ENCODE data around the gene IKBKE. TPM values are rescaled to one million over a fixed set of nuclear protein-coding genes. Genes with fewer than 3 reads are reported as not detected.
A peak's percentile ranks its signal among the peaks of the same experiment; 100 is the strongest.

Gene IKBKE
- total RNA-seq, 1 donor from 2014 or later: 11.7 TPM

- DNase-seq (ENCODE audit: low spot score): no peak
Measured at GRCh38 chr1:206496131-206496793, 26.0 kb downstream of the IKBKE start.

- DNase-seq (ENCODE audit: low spot score): no peak
Measured at GRCh38 chr1:206497363-206497762, 27.1 kb downstream of the IKBKE start.

DNA sequence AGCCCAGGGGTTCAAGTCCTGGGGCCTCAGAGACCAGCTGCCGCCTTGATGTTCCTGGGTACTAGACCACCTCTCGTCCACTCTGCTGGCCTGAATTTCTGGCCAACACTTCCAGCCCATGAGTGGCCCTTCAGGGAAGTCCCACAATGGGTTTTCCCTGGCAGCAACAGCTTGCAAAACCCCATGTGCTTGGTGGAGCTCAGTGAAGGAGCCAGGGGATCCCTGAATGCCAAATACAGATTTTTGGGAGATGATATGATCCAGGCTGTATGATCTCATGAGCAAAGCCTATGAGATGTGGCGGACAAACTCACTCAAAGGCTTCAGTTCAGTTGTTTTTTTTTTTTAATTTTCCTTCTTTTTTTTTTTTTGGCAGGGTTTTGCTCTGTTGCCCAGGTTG lies 27.5 kb downstream of the IKBKE start:
- DNase-seq (ENCODE audit: low spot score): no peak

- no peak for DNase-seq (ENCODE audit: low spot score)
Measured at GRCh38 chr1:206498685-206499084, 28.4 kb downstream of the IKBKE start.

- DNase-seq (ENCODE audit: low spot score): no peak
Measured at GRCh38 chr1:206500046-206500445, 29.8 kb downstream of the IKBKE start.

DNA sequence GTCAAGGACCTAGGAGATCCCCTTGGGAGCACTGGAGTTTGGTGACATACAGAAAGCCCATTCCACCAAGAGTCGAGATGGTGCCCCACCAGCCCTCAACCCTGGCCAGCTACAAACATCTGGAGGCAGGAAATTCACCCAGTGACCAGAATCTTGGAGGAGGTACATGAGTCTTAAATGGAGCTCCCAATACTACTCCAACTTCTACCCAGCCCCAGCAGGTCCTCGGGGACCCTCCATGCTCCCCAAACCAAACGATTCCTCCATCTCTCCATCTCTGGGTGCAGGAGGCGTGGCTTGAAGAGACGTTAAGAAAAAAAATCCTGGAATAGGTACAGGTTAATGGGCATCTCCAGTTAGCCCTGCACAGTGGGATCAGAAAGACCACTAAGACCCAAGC lies 31.6 kb downstream of the IKBKE start:
- no peak for DNase-seq (ENCODE audit: low spot score)

- no peak for DNase-seq (ENCODE audit: low spot score)
Measured at GRCh38 chr1:206502403-206502802, 32.1 kb downstream of the IKBKE start.

DNA sequence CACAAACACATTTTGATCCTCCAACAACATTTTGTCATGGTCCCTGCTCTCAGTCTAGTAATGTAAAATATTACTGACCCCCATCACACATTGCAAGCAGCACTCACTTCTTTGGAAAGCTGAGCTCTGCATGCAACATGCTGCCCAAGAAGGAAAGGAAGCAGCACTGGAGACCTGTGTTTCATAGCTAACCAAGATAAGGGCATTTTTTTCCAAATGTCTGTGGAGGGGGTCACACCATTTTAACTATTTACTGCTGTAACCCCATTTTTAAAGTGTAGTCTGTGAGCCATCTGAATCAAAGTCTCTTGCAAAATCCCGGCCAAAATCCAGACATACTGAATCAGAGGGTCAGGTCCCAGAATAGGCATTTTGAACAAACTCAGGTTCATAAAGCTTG lies 32.5 kb downstream of the IKBKE start:
- DNase-seq (ENCODE audit: low spot score): no peak

- no peak for DNase-seq (ENCODE audit: low spot score)
Measured at GRCh38 chr1:206503591-206504362, 33.5 kb downstream of the IKBKE start.

DNA sequence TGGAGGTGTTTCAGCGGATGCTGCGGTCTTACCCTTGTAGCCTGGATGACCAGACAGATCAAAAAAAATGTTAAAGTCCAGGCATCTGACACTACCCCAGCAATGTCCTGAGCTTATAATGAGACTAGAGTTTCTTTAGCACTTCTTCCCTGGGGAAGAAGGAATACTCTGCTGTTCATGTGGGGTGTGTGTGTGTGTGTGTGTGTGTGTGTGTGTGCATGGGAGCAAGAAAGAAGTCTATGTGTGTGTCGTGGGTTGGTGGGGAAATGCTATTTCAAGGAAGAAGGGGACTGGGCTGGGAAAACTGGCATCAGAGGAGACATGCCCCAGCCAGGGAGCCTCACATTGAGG lies 34.1 kb downstream of the IKBKE start:
- DNase-seq (ENCODE audit: low spot score): no peak

DNA sequence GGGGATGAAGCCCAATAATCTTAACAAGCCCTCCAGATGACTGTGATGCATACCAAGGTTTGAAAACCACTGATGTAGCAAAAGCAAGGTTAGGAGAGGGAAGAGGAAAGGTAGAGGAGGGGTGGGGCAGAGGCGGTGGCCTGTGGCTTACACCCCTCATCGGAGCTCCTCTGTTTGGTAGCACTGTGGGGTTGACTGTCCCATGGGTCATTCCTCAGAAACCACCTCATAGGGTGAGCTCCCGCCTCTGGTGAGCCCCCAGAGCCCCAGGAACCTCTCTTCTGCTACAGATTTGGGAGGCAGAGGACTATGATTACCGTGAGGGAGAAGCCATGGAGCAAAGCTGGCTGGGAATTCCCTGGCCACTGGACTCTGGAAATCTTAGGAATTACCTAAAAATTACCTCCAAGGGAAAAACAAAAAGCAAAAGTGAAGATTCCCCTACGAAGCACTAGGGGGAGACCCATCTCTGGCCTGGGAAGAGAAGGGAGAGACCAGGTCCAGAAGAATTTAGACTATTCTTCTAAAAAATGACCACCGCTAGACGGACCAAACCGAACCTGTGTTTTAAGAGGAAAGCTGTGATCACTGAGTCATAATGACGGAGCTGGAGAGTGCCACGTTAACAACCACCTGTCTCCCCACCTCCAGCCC lies 35.6 kb downstream of the IKBKE start:
- DNase-seq (ENCODE audit: low spot score): no peak

DNA sequence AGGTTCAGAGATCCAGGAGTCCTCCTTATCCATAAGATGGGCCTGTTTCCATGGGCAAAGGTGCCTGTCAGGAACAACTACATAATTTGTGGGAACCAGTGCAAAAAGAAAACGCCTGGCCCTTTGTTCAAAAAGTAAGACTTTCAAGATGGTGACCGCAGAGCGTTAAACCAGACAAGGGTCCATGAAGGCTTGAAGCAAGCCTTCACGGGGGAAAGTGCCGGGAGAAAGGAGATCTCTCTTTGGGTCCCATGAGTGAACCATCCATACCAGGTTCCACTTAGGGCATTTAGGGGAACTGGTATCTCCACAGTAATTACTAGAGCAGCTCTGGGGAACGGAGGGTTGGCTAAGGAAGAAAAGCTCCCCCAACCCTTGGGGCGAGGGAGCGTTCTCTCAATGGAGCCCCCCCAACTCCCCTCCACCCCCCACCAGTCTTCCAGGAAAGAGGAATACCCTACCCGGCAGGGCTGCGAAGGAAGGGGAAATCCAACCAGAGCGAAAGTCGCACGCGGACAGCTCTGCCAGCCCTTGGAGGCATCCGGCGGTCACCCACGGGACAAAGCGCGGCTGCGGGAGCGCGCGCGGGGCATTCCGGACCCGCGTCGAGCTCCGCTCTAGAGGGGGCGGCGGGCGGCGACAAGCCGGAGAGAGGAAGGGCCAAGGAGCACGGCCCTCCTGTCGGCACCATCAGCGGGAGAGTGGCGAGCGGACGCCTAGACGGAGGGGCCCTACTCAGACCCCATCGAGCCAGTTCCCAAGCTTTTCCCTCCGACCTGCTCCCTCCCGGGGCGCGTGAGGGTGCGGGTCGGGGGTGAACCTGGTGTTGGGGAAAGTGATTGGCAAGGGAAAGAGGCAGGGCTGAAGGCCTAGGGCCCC lies 36.4 kb downstream of the IKBKE start:
- DNase-seq (ENCODE audit: low spot score): no peak

DNA sequence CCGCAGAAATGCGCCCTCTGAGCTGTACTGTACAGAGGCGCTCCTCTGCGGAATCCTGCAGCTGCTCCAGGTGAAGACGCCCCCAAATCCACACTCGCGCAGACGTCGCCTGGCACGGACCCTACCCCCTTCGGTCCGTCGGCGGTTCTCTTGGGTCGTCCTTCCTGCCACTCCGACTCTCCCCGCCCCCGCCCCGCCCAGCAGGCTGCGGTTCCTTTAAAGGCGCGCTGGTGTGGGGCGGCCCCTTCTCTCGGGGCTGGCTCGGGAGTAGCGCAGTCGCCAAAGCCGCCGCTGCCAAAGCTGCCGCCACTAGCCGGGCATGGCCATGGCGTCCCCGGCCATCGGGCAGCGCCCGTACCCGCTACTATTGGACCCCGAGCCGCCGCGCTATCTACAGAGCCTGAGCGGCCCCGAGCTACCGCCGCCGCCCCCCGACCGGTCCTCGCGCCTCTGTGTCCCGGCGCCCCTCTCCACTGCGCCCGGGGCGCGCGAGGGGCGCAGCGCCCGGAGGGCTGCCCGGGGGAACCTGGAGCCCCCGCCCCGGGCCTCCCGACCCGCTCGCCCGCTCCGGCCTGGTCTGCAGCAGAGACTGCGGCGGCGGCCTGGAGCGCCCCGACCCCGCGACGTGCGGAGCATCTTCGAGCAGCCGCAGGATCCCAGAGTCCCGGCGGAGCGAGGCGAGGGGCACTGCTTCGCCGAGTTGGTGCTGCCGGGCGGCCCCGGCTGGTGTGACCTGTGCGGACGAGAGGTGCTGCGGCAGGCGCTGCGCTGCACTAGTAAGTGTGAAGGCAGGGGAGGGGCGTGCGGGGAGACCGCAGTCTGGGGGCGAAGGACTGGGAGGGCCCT lies 37.2 kb downstream of the IKBKE start, which contains the start of gene RASSF5:
RASSF5 (plus strand) TSS at position 248 of the 846 bp plus-strand sequence; CDS start at position 320, 72 bp downstream.
- DNase-seq (ENCODE audit: low spot score): peak; percentile 87

DNA sequence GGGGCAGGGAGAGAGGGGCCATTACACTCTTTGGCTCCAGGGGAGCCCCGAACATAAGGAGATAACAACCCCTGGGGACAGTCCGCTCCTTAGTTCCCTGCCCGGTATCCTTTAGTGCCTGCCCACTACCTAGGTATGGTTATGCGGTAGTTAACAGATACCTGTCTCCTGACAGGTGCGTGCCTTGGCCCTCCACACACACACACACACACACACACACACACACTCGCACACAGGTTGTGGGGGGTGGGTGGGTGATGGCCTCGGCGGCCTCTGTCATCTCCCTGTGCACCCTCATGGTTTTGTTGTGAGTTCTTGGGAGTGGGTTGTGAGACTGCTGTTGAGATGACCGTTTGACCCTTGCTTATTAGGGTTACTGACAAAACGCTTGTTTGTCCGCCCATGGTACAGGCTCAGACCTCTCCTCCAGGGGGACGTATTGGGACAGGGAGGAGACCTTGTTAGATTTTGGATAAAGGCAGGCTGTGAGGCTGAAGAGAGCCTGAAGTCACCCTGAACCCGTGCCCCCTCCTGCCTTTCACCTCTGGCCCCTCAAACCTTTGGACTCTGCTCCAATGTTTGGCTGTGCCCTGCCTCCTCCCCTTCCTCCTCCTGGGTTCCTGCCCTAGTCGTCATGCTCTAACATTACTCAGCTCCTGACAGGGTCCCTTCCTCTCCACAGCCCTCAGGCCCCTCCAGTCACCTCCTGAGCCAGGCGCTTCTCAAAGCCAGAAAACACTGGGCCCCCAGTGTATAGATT lies 38.0 kb downstream of the IKBKE start:
- DNase-seq (ENCODE audit: low spot score): no peak

GRCh38 chr1:206508956-206509355 lies 38.7 kb downstream of the IKBKE start:
- DNase-seq (ENCODE audit: low spot score): peak; percentile 57

- DNase-seq (ENCODE audit: low spot score): no peak
Measured at GRCh38 chr1:206509612-206510257, 39.5 kb downstream of the IKBKE start.

GRCh38 chr1:206510371-206510770 lies 40.1 kb downstream of the IKBKE start:
- no peak for DNase-seq (ENCODE audit: low spot score)

GRCh38 chr1:206511362-206512057 lies 41.2 kb downstream of the IKBKE start:
- DNase-seq (ENCODE audit: low spot score): no peak
